GM04504 (cell line): ENCODE data around the gene CRAMP1.
"Not testable (repeated sequence)": the region's sequence is repeated elsewhere in the genome, so short reads cannot be mapped to it uniquely, and the experiment has no call there.

Experiments used
- DNase-seq: peaks from one replicate; pipeline ENCODE4 v3.0.0-alpha.2; 2012; ENCODE audit warnings: low read depth

CRAMP1 gene

GRCh38 chr16:1612320-1613111 lies at the start of gene CRAMP1:
Gene CRAMP1 (plus strand): TSS chr16:1612360. CDS start chr16:1614640, 2,280 bp downstream.
- no peak for DNase-seq

GRCh38 chr16:1563786-1564185 lies 48.4 kb upstream of the CRAMP1 start:
- DNase-seq, result no peak

- DNase-seq, result no peak
Measured at GRCh38 chr16:1564325-1564724, 47.8 kb upstream of the CRAMP1 start.

- no peak for DNase-seq
Measured at GRCh38 chr16:1565083-1565805, 46.9 kb upstream of the CRAMP1 start.

- DNase-seq, result no peak
Measured at GRCh38 chr16:1567988-1568387, 44.2 kb upstream of the CRAMP1 start.

GRCh38 chr16:1571012-1571671 lies 41.0 kb upstream of the CRAMP1 start:
- DNase-seq, result no peak

GRCh38 chr16:1572673-1573072 lies 39.5 kb upstream of the CRAMP1 start:
- DNase-seq, result no peak

GRCh38 chr16:1573301-1573700 lies 38.9 kb upstream of the CRAMP1 start:
- no peak for DNase-seq

- no peak for DNase-seq
Measured at GRCh38 chr16:1575578-1575977, 36.6 kb upstream of the CRAMP1 start.

- no peak for DNase-seq
Measured at GRCh38 chr16:1579214-1579613, 32.9 kb upstream of the CRAMP1 start.

- no peak for DNase-seq
Measured at GRCh38 chr16:1580256-1580655, 31.9 kb upstream of the CRAMP1 start.

GRCh38 chr16:1580956-1581355 lies 31.2 kb upstream of the CRAMP1 start:
- no peak for DNase-seq

GRCh38 chr16:1581804-1582203 lies 30.4 kb upstream of the CRAMP1 start:
- no peak for DNase-seq

- DNase-seq, result no peak
Measured at GRCh38 chr16:1583180-1583579, 29.0 kb upstream of the CRAMP1 start.

GRCh38 chr16:1584926-1585484 lies 27.2 kb upstream of the CRAMP1 start:
- DNase-seq, result no peak

- no peak for DNase-seq
Measured at GRCh38 chr16:1590366-1590765, 21.8 kb upstream of the CRAMP1 start.

GRCh38 chr16:1590930-1591705 lies 21.0 kb upstream of the CRAMP1 start:
- DNase-seq, result no peak

- DNase-seq, result no peak
Measured at GRCh38 chr16:1592446-1592845, 19.7 kb upstream of the CRAMP1 start.

GRCh38 chr16:1595511-1595910 lies 16.6 kb upstream of the CRAMP1 start:
- DNase-seq, result not testable (repeated sequence)

GRCh38 chr16:1596516-1596915 lies 15.6 kb upstream of the CRAMP1 start:
- no peak for DNase-seq

- DNase-seq, result no peak
Measured at GRCh38 chr16:1597154-1597553, 15.0 kb upstream of the CRAMP1 start.

- no peak for DNase-seq
Measured at GRCh38 chr16:1601031-1601430, 11.1 kb upstream of the CRAMP1 start.
